Measurements from ENCODE around the gene STUB1. TPM values are rescaled to one million over a fixed set of nuclear protein-coding genes. Genes with fewer than 3 reads are reported as not detected.

The STUB1 gene
- total and polyA plus RNA-seq, 2 of the 8 experiments (the other 6 are each of a cell fraction or from before 2014, with no cell fraction given) = 89.9 to 103 TPM

DNA sequence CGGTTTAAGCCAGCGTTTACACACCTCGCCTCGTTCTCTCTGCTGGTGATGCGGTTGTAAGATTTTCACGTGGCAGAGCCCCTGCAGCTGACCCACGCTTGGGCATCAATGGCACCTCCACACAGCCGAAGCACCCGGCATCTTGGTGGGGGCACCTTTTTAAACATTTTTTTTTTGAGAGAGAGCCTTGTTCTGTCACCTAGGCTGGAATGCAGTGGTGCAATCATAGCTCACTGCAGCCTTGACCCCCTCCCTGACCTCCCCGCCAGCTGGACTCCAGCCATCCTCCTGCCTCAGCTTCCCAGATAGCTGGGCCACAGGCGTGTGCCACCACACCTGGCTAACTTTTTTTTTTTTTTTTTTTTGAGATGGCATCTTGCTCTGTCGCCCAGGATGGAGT, 26.2 kb upstream of the STUB1 start (continued):
- no peak for TF ChIP-seq CTBP2 (IDR thresholded peaks at IDR 0.05; ENCODE audit: borderline replicate concordance, insufficient read depth, insufficient read length, low read length)
- no peak for TF ChIP-seq SUZ12 (IDR thresholded peaks at IDR 0.05; ENCODE audit: low read length)
- TF ChIP-seq PHF8 (conservative IDR thresholded peaks at IDR 0.05; ENCODE audit: low read depth, low read length) = no peak
